ENCODE data around the gene OST4.

OST4 gene

GRCh38 chr2:27092696-27093429, 21.4 kb upstream of the OST4 start:
- no peak for DNase-seq

GRCh38 chr2:27091746-27092695, 20.6 kb upstream of the OST4 start:
- no peak for DNase-seq

GRCh38 chr2:27089111-27089954, 17.9 kb upstream of the OST4 start:
- no peak for DNase-seq

- no peak for DNase-seq
These were observed 17.2 kb upstream of the OST4 start for GRCh38 chr2:27088634-27089033.

- no peak for DNase-seq
These were observed 16.5 kb upstream of the OST4 start for GRCh38 chr2:27087823-27088410.

- no peak for DNase-seq
These were observed 15.5 kb upstream of the OST4 start, which contains the start of gene KHK for GRCh38 chr2:27086724-27087593. KHK (plus strand) TSS chr2:27086772; CDS start chr2:27087260, 488 bp downstream.

GRCh38 chr2:27086090-27086723, 14.8 kb upstream of the OST4 start:
- DNase-seq = peak; percentile 79

- no peak for DNase-seq
These were observed 14.2 kb upstream of the OST4 start for GRCh38 chr2:27085673-27086089.

GRCh38 chr2:27085062-27085672, 13.7 kb upstream of the OST4 start:
- DNase-seq = no peak

- DNase-seq = no peak
These were observed 13.0 kb upstream of the OST4 start for GRCh38 chr2:27084297-27085061.

GRCh38 chr2:27083410-27084296, 12.2 kb upstream of the OST4 start:
- DNase-seq = no peak

GRCh38 chr2:27082773-27083409, 11.4 kb upstream of the OST4 start:
- no peak for DNase-seq

GRCh38 chr2:27081984-27082772, 10.7 kb upstream of the OST4 start:
- DNase-seq = no peak

- DNase-seq = no peak
These were observed 9.1 kb upstream of the OST4 start for GRCh38 chr2:27080603-27080936.

GRCh38 chr2:27080140-27080469, 8.7 kb upstream of the OST4 start:
- no peak for DNase-seq

GRCh38 chr2:27079233-27080139, 8.0 kb upstream of the OST4 start:
- DNase-seq = no peak

Data from NCI-H2081 treated with DMSO at 0.1 percent for 48 hours (cell line).